Hepatocyte (in vitro differentiated cells): Measurements from ENCODE around the gene CRYZL1. TPM values are rescaled to one million over a fixed set of nuclear protein-coding genes. Genes with fewer than 3 reads are reported as not detected.

ENCODE experiments used
- DNase-seq: peaks from one replicate; pipeline ENCODE4 v3.0.0-alpha.2; 2016; ENCODE audit warnings: low spot score
- H2AFZ ChIP-seq: fragments of 200-600 bp; sonication (generic); 2 replicates; pipeline ENCODE4 v1.6.0; 2016; ENCODE audit warnings: antibody characterized with exemption, mild to moderate bottlenecking
- H3K27ac ChIP-seq: fragments of 200-600 bp; sonication (generic); 2 replicates; pipeline ENCODE4 v1.5.1; 2016; ENCODE audit warnings: mild to moderate bottlenecking
- H3K27me3 ChIP-seq: fragments of 200-600 bp; sonication (generic); 2 replicates; pipeline ENCODE4 v1.6.1; 2016
- H3K36me3 ChIP-seq: fragments of 200-600 bp; sonication (generic); replicated peaks from 2 replicates; pipeline ENCODE4 v1.5.1; 2016; ENCODE audit warnings: low read depth; ENCODE audit not compliant: insufficient read depth
- H3K4me1 ChIP-seq: fragments of 200-600 bp; sonication (generic); 2 replicates; pipeline ENCODE4 v1.5.1; 2016; ENCODE audit warnings: mild to moderate bottlenecking, moderate library complexity; ENCODE audit not compliant: insufficient read depth
- H3K4me2 ChIP-seq: fragments of 200-600 bp; sonication (generic); 2 replicates; pipeline ENCODE4 v1.6.0; 2016
- H3K4me3 ChIP-seq: fragments of 200-600 bp; sonication (generic); 2 replicates; pipeline ENCODE4 v1.5.1; 2016; ENCODE audit warnings: mild to moderate bottlenecking
- H3K79me2 ChIP-seq: fragments of 200-600 bp; sonication (generic); 2 replicates; pipeline ENCODE4 v1.6.0; 2017; ENCODE audit warnings: mild to moderate bottlenecking
- H3K9me2 ChIP-seq: fragments of 200-600 bp; sonication (generic); replicated peaks from 2 replicates; pipeline ENCODE4 v1.6.0; 2017; ENCODE audit warnings: mild to moderate bottlenecking; ENCODE audit not compliant: insufficient read depth
- H3K9me3 ChIP-seq: fragments of 200-600 bp; sonication (generic); 2 replicates; pipeline ENCODE4 v1.5.1; 2016; ENCODE audit warnings: low read depth, mild to moderate bottlenecking
- H4K20me1 ChIP-seq: fragments of 200-600 bp; sonication (generic); 2 replicates; pipeline ENCODE4 v1.6.0; 2016; ENCODE audit warnings: mild to moderate bottlenecking; ENCODE audit not compliant: insufficient read depth, poor library complexity, severe bottlenecking
- CTCF ChIP-seq: fragments of 200-600 bp; sonication (generic); IDR thresholded peaks from 2 replicates; pipeline ENCODE4 v1.5.1; 2016; ENCODE audit warnings: antibody characterized with exemption, mild to moderate bottlenecking; ENCODE audit not compliant: poor library complexity
- EZH2 ChIP-seq: fragments of 200-600 bp; sonication (generic); IDR thresholded peaks from 2 replicates; pipeline ENCODE4 v1.6.1; 2016; ENCODE audit warnings: antibody characterized with exemption, mild to moderate bottlenecking, borderline replicate concordance
- EZH2phosphoT487 ChIP-seq: fragments of 200-600 bp; sonication (generic); IDR thresholded peaks from one replicate; pipeline ENCODE4 v1.6.1; 2018; ENCODE audit warnings: antibody characterized with exemption, mild to moderate bottlenecking, low read depth, moderate library complexity; ENCODE audit not compliant: unreplicated experiment, severe bottlenecking
- WGBS: methylation state at CpG from one replicate; pipeline ENCODE4 v1.1.6; 2016; ENCODE audit warnings: low lambda C conversion rate; ENCODE audit errors: missing lambda C conversion rate; 5-methylcytosine and 5-hydroxymethylcytosine counted together
- polyA plus RNA-seq: library from polyadenylated mRNA; unstranded; fragments of >200 nt; fragmentation: Nextera tagmentation; extraction: Ambion mirVana; gene quantifications from 2 replicates; pipeline ENCODE4 v1.2.1, GENCODE V29; 2016
- total RNA-seq: library from RNA; depleted of rRNA; stranded (reverse); fragments of >200 nt; gene quantifications from 2 replicates; pipeline ENCODE4 v1.2.3, GENCODE V29; 2014

Gene CRYZL1
- total and polyA plus RNA-seq, 2 experiments from 2014 or later = 29.7 to 41.5 TPM

GRCh38 chr21:33644383-33645074 is 3.0 kb upstream of the CRYZL1 start:
- H4K20me1 ChIP-seq = peaks cover 6% of the 10 kb centered on the region
- 53% methylated on average over 11 of the region's 11 CpGs for WGBS
- no peaks in the 10 kb centered on the region for H3K9me3 ChIP-seq
- no peaks in the 10 kb centered on the region for H3K27me3 ChIP-seq
- H3K4me3 ChIP-seq = peak overlapping the region; percentile 74
- H3K4me1 ChIP-seq = peaks cover 20% of the 10 kb centered on the region
- no peaks in the 10 kb centered on the region for H3K9me2 ChIP-seq
- DNase-seq = peak; percentile 57
- no peaks in the 10 kb centered on the region for H3K36me3 ChIP-seq
- peak overlapping the region; percentile 75 for H3K4me2 ChIP-seq
- TF ChIP-seq EZH2phosphoT487 (no peak), EZH2 (no peak), CTCF (no peak)
- no peak overlapping the region for H2AFZ ChIP-seq
- peak overlapping the region; percentile 82 for H3K27ac ChIP-seq
- peaks cover 74% of the 10 kb centered on the region for H3K79me2 ChIP-seq

- peak overlapping the region; percentile 75 for H3K4me2 ChIP-seq
- no peaks in the 10 kb centered on the region for H3K36me3 ChIP-seq
- H3K4me3 ChIP-seq = peak overlapping the region; percentile 74
- peaks cover 74% of the 10 kb centered on the region for H3K79me2 ChIP-seq
- peak overlapping the region; percentile 42 for H2AFZ ChIP-seq
- H3K9me2 ChIP-seq = no peaks in the 10 kb centered on the region
- peaks cover 6% of the 10 kb centered on the region for H4K20me1 ChIP-seq
- H3K27me3 ChIP-seq = no peaks in the 10 kb centered on the region
- no peaks in the 10 kb centered on the region for H3K9me3 ChIP-seq
- TF ChIP-seq EZH2phosphoT487 = no peak
- TF ChIP-seq EZH2 = no peak
- TF ChIP-seq CTCF = no peak
- WGBS = 3% methylated on average over 7 of the region's 7 CpGs
- peak; percentile 26 for DNase-seq
- peak overlapping the region; percentile 82 for H3K27ac ChIP-seq
- H3K4me1 ChIP-seq = peaks cover 15% of the 10 kb centered on the region
Measured at GRCh38 chr21:33643658-33644311, 2.2 kb upstream of the CRYZL1 start.

- Histone ChIP-seq H3K4me1 (peaks cover 15% of the 10 kb centered on the region), H3K79me2 (peaks cover 74% of the 10 kb centered on the region), H2AFZ (peak overlapping the region; percentile 42), H3K36me3 (no peaks in the 10 kb centered on the region), H3K27ac (peak overlapping the region; percentile 82), H3K4me2 (peak overlapping the region; percentile 75), H3K4me3 (peak overlapping the region; percentile 74), H4K20me1 (peaks cover 6% of the 10 kb centered on the region), H3K9me2 (no peaks in the 10 kb centered on the region), H3K27me3 (no peaks in the 10 kb centered on the region), H3K9me3 (no peaks in the 10 kb centered on the region)
- DNase-seq = peak; percentile 63
- TF ChIP-seq EZH2phosphoT487 = no peak
- TF ChIP-seq EZH2 = no peak
- TF ChIP-seq CTCF = no peak
- WGBS = under 1% methylated on average over 34 of the region's 78 CpGs
Measured at GRCh38 chr21:33642896-33643657, 1.5 kb upstream of the CRYZL1 start.
